Caco-2 (cell line): ENCODE results near the gene VWA3A. TPM values are rescaled to one million over a fixed set of nuclear protein-coding genes. Genes with fewer than 3 reads are reported as not detected.

Source experiments
- BruUV-seq: library from RNA; stranded (reverse); fragments of 400-500 nt; replicated peaks from 2 replicates; lab custom pipeline; 2021; lab: Mats Ljungman, UMichigan
- CTCF ChIA-PET: fragments of 300-600 bp; sonication (Branson Sonifier 250); formaldehyde crosslinking; loops from one replicate; lab custom pipeline; 2022; ENCODE audit warnings: antibody characterized with exemption; lab: Charles Lee
- POLR2A ChIA-PET: fragments of 300-600 bp; sonication (Branson Sonifier 250); formaldehyde crosslinking; loops from one replicate; lab custom pipeline; 2022; ENCODE audit warnings: antibody characterized with exemption; lab: Charles Lee
- DNase-seq, 2 experiments: peaks; one replicate each; pipeline versions ENCODE4 v3.0.0 to v3.0.0-alpha.2; 2020 to 2022
- H3K27me3 ChIP-seq: replicated peaks from 2 replicates; pipeline ENCODE4 v1.6.0; 2011; ENCODE audit warnings: low read length; ENCODE audit not compliant: control insufficient read depth, insufficient read depth
- H3K36me3 ChIP-seq: 2 replicates; pipeline ENCODE4 v1.5.1; 2011; ENCODE audit warnings: low read length; ENCODE audit not compliant: control insufficient read depth, insufficient read depth
- H3K4me1 ChIP-seq: fragments of 250-450 bp; sonication (Bioruptor Pico); 2 replicates; pipeline ENCODE4 v1.5.1; 2020; ENCODE audit warnings: mild to moderate bottlenecking
- H3K4me3 ChIP-seq: 2 replicates; pipeline ENCODE4 v1.5.1; 2011; ENCODE audit warnings: low read depth, mild to moderate bottlenecking, control low read depth, low read length
- H3K9me3 ChIP-seq: fragments of 250-450 bp; sonication (Bioruptor Pico); 2 replicates; pipeline ENCODE4 v1.5.1; 2020; ENCODE audit warnings: mild to moderate bottlenecking, moderate library complexity
- H3K27ac Mint-ChIP-seq: one replicate; pipeline ENCODE4 v1.8.0; 2022; ENCODE audit warnings: mixed read lengths; ENCODE audit not compliant: unreplicated experiment
- H3K27me3 Mint-ChIP-seq: one replicate; pipeline ENCODE4 v1.8.0; 2022; ENCODE audit warnings: mixed read lengths; ENCODE audit not compliant: insufficient read depth, unreplicated experiment
- H3K36me3 Mint-ChIP-seq: one replicate; pipeline ENCODE4 v1.8.0; 2022; ENCODE audit warnings: mild to moderate bottlenecking, mixed read lengths; ENCODE audit not compliant: insufficient read depth, unreplicated experiment
- H3K4me1 Mint-ChIP-seq: one replicate; pipeline ENCODE4 v1.8.0; 2022; ENCODE audit warnings: low read depth, mixed read lengths; ENCODE audit not compliant: unreplicated experiment
- H3K4me3 Mint-ChIP-seq: one replicate; pipeline ENCODE4 v1.8.0; 2022; ENCODE audit warnings: mild to moderate bottlenecking, moderate library complexity, mixed read lengths; ENCODE audit not compliant: unreplicated experiment
- H3K9me3 Mint-ChIP-seq: one replicate; pipeline ENCODE4 v1.8.0; 2022; ENCODE audit warnings: mixed read lengths; ENCODE audit not compliant: unreplicated experiment
- CTCF ChIP-seq, 2 experiments: fragments of 200-600 bp in 1 of 2; IDR thresholded peaks; 1 replicate in 1 of 2; 2 replicates in 1 of 2; pipeline versions ENCODE4 v1.5.1 to v1.8.0; 2011 to 2022; ENCODE audit warnings: antibody characterized with exemption in 1 of 2, control low read depth in 1 of 2, inconsistent platforms in 1 of 2, low read depth in 1 of 2, low read length in 1 of 2, mild to moderate bottlenecking in 1 of 2, moderate library complexity in 1 of 2; ENCODE audit not compliant: insufficient read depth in 1 of 2, severe bottlenecking in 1 of 2, unreplicated experiment in 1 of 2
- intact Hi-C: fragments of 100-400 bp; cut with micrococcal nuclease; formaldehyde crosslinking; loops from one replicate; pipeline ENCODE4 v1.10.0; 2022; ENCODE audit not compliant: unreplicated experiment
- total RNA-seq: library from RNA; stranded (reverse); gene quantifications from 2 replicates; pipeline ENCODE4 v1.2.3, GENCODE V29; 2022

Gene VWA3A
- total RNA-seq, 1 experiment from 2014 or later = not detected

GRCh38 chr16:22050963-22051362, 41.4 kb upstream of the VWA3A start:
- no peak for TF ChIP-seq CTCF (IDR thresholded peaks at IDR 0.05; ENCODE audit: insufficient read depth in 1 of 2, low read depth in 1 of 2, low read length in 1 of 2, severe bottlenecking in 1 of 2, unreplicated experiment in 1 of 2)
- BruUV-seq = no TSS peak
- no peaks in the 10 kb centered on the region for H3K27me3 ChIP-seq
- no peak overlapping the region for H3K4me3 ChIP-seq
- H3K36me3 Mint-ChIP-seq = no peaks in the 10 kb centered on the region
- no peak overlapping the region for H3K4me3 Mint-ChIP-seq
- no peaks in the 10 kb centered on the region for H3K27me3 Mint-ChIP-seq
- CTCF ChIA-PET = no interaction called here
- H3K9me3 ChIP-seq = no peaks in the 10 kb centered on the region
- no peaks in the 10 kb centered on the region for H3K9me3 Mint-ChIP-seq
- intact Hi-C loops = no loop called here
- no peaks in the 10 kb centered on the region; the same call in 1 of the 2 replicates for H3K4me1 ChIP-seq
- POLR2A ChIA-PET = no interaction called here
- H3K36me3 ChIP-seq = no peaks in the 10 kb centered on the region
- no peak overlapping the region for H3K27ac Mint-ChIP-seq
- DNase-seq = no peak
- no peaks in the 10 kb centered on the region for H3K4me1 Mint-ChIP-seq

- no peaks in the 10 kb centered on the region for H3K4me1 ChIP-seq
- ChIA-PET POLR2A (no interaction called here), CTCF (no interaction called here)
- no peak overlapping the region for H3K4me3 ChIP-seq
- Mint-ChIP-seq H3K36me3 (no peaks in the 10 kb centered on the region), H3K4me1 (no peaks in the 10 kb centered on the region), H3K27ac (no peak overlapping the region), H3K27me3 (no peaks in the 10 kb centered on the region), H3K4me3 (no peak overlapping the region), H3K9me3 (no peaks in the 10 kb centered on the region)
- H3K27me3 ChIP-seq = no peaks in the 10 kb centered on the region
- no peaks in the 10 kb centered on the region for H3K9me3 ChIP-seq
- no peaks in the 10 kb centered on the region for H3K36me3 ChIP-seq
- intact Hi-C loops = no loop called here
- no peak for TF ChIP-seq CTCF (IDR thresholded peaks at IDR 0.05; ENCODE audit: insufficient read depth in 1 of 2, low read depth in 1 of 2, low read length in 1 of 2, severe bottlenecking in 1 of 2, unreplicated experiment in 1 of 2)
- DNase-seq = no peak
- BruUV-seq = no TSS peak
Measured at GRCh38 chr16:22052980-22053379, 39.4 kb upstream of the VWA3A start.

- BruUV-seq = no TSS peak
- no peak for TF ChIP-seq CTCF (IDR thresholded peaks at IDR 0.05; ENCODE audit: insufficient read depth in 1 of 2, low read depth in 1 of 2, low read length in 1 of 2, severe bottlenecking in 1 of 2, unreplicated experiment in 1 of 2)
- Histone ChIP-seq H3K4me3 (no peak overlapping the region), H3K27me3 (no peaks in the 10 kb centered on the region), H3K36me3 (no peaks in the 10 kb centered on the region), H3K9me3 (no peaks in the 10 kb centered on the region), H3K4me1 (no peaks in the 10 kb centered on the region)
- Mint-ChIP-seq H3K4me3 (no peak overlapping the region), H3K27ac (no peak overlapping the region), H3K4me1 (no peaks in the 10 kb centered on the region), H3K27me3 (no peaks in the 10 kb centered on the region), H3K9me3 (no peaks in the 10 kb centered on the region), H3K36me3 (no peaks in the 10 kb centered on the region)
- intact Hi-C loops = no loop called here
- CTCF ChIA-PET = no interaction called here
- POLR2A ChIA-PET = no interaction called here
- no peak for DNase-seq
Measured at GRCh38 chr16:22053921-22054341, 38.4 kb upstream of the VWA3A start.
